Ecto neural progenitor cell (in vitro differentiated cells): Measurements from ENCODE around the gene MAB21L3.

Source experiments
- DNase-seq: peaks from one replicate; pipeline ENCODE4 v3.0.0-alpha.2; 2018; ENCODE audit warnings: low spot score

The MAB21L3 gene

DNA sequence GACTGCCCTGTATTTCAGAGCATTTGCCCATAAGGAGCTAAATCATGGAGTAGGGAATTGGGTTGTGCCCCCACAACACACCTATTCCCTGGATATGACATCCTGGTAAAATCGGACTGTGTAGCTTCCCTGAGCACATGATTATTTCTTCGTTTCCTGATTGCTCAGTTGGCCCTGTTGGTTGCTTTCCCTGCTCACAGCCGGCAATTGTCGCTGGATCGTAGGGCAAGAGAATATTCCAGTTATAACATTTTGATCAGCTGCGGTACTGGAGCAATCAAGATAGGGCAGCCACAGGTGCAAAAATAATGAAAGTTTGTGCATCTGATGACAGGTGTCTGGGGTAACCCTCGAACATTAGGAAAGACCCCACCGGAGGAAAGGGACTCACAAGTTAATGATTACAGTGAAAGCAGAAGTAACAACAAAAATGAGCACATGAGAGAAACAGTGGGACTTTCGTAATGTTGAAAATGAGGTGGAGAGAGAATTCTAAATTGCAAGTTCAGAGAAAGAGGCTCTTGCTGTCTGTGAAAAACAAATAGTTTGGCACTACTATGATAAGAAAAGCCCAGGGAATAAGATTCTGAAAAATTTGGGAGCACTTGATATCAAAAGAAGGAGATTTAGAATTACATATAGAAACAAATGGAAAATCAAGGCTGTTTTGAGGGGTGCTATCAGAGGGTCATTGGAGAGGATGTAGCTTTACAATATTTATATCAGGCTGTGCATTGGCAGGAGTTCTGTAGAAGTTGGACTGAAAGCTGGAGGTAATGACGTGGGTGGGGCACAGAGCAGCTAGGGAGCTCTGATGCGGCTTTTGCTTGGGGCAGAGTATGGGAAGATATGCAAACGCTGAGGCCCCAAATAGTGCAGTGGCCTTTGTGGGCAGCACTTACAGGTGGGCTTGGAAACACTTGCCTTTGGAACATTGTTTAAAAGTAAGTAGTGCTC, at the start of gene MAB21L3:
TSS of gene MAB21L3 (plus strand) at position 833 of the 957 bp plus-strand sequence. CDS start 1,217 bp downstream, outside the sequence.
- no peak for DNase-seq

DNA sequence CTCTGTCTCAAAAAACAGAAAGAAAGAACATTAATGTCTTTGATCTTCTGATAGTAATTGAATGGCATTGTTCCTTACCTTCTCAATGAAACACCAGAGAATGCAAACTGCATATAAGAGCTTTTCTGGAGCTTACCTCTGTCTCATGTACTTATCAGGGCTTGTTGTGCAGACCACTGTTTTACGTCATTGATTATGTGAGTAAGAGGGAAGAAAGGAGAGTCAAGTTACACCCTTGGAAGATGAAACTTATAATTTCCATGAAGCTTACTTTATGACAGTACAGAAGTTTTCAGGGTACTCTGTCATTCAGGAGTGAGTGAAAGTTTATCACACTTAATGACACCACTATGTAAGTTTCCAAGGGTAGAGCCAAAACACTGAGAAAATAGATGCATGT, 49.0 kb upstream of the MAB21L3 start:
- no peak for DNase-seq

DNA sequence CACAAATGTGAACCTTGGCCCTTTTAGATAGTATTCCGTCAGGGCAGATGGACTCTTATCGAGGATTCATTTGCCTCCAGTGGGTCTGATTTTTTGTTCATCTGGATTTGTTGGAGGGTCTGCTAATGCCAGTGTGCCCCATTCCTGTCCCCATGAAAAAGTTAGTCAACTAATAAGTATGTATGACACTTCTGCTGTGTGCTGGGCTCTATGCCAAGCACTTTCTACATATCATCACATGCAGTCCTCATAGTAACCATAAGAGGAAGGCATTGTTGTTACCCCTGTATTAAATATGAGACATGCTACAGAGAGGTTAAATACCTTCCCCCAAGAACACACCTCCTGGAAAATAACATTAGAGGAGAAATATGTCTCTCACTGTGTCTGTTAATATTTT, 46.6 kb upstream of the MAB21L3 start:
- no peak for DNase-seq

DNA sequence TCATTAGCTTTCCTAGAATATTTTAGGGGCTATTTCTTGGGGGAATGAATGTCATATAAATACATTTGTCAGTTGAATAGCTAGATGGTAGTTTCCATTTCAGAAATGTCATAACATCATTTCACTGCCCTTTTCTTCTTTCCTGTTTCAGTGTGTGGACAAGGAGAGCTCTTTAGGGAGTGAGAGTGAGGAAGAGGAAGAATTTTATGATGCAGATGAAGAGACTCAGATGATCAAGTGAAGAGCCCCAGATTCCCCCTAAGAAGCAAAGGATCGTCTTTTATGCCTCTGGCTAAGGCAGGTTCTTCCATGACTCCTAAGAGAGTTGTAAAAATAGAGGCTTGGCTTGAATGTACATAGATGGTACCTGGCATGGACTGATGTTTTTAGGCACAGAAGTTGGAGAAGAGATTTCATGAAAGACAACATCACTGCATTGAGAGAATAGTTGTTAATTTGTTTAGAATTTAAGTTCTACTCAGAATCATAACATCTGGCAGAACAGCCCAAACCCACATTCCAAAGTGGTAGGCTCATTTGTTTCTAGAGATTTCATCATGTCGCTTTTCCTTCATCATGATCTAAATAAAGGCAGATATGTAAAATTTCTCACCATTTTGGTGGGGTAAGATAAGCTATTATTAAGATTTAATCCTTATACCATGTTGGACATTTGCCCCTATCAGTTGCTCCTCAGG, 44.2 kb upstream of the MAB21L3 start:
- no peak for DNase-seq

DNA sequence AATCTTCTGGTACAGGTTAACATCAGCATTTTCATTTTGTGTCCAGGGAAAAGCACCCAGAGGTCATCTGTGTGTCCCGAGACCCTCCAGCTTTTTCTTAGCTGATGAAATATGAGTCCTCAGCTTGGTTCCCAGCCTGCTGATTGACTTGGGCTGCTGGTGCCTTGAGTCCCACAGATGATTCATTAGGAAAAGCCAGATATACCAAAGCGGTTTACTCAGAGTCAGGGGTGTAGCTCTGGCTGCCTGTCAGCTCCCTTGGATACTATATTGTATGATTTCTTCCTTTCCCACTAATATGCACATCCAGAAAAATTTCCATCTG, 43.7 kb upstream of the MAB21L3 start:
- DNase-seq, result no peak

DNA sequence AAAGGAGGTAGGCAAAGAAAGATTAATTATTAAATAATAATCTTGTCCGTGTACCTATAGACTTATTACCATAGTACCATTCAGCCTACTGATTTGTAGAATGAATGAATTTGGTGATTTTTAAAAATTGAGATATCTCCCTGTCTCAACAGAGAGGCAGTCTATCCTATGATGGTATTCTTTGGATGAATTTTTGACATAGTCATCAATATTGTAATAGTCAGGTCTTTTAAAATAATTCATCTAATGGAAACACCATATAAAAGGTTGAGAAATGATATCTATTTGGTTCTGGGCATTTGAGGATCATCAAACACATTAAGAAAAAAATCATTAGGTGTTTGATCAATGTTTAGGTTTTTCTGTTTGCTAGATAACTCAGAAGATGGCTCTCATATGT, 35.6 kb upstream of the MAB21L3 start:
- DNase-seq, result no peak

DNA sequence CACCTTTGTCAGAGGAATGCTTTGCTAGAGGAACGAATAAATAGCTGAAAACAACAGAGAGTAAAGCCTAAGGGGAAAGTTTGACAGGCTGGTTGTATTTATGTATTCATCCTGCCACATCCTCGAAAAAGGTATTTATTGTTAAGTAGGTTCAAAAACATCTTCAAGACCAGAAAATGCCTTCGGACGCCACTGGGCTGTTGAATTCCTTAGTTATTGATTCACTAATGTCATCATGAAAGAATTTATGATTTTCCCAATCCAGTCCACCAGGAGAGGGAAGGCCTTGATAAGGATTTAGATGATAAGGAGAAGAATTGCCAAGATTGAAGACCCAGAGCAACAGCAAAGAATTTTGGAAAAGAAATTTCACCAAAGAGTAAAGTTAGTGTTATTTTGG, 35.2 kb upstream of the MAB21L3 start:
- DNase-seq, result no peak

DNA sequence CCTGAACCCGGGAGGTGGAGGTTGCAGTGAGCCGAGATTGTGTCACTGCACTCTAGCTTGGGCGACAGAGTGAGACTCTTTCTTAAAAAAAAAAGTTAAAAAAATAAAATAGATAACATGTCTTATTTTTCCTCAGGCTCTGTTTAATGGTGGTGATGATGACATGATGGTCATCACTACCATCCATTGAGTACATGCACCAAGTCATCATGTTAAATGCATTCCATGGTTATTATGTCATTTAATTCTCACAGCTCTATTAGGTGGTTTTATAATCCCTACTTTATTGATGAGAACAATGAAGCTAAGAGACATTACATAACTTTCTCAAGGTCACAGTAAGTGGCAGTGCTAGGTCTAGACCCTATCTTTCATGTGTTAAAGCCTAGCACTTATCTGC, 34.4 kb upstream of the MAB21L3 start:
- DNase-seq, result no peak

DNA sequence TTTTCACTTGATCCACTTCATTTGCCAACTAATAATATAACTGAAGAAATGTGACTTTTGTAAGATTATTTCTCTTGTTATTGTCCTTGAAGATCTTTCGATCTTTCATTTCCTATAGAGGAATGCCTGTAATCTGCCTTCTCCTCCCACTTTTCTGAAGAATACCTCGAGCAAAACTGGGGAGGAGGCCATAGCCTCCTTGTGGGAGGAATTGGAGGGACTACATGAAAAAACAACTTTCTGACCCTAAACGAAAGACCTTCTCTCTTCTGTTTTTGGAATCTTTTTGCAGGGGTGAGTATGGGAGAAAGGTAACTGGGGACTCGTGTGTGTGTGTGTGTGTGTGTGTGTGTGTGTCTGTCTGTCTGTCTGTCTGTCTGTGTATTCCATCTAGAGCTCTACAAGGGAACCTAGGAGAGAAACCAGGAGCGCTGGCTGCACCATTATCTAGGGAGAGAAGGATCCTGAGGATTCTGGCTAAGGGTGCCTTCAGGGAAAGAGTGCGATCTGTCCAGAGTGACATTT, 32.4 kb upstream of the MAB21L3 start:
- DNase-seq, result no peak

DNA sequence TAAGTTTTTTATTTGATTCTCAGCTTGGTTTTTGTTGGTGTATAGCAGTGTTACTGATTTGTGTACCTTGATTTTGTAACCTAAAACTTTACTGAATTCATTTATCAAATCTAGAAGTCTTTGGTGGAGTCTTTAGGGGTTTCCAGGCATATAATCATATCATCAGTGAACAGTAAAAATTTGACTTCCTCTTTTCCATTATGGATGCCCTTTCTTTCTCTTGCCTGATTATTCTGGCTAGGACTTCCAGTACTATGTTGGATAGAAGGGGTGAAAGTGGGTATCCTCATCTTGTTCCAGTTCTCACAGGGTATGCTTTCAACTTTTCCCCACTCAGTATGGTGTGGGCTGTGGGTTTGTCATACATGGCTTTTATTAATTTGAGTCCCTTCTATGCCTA, 23.6 kb upstream of the MAB21L3 start:
- DNase-seq, result no peak

DNA sequence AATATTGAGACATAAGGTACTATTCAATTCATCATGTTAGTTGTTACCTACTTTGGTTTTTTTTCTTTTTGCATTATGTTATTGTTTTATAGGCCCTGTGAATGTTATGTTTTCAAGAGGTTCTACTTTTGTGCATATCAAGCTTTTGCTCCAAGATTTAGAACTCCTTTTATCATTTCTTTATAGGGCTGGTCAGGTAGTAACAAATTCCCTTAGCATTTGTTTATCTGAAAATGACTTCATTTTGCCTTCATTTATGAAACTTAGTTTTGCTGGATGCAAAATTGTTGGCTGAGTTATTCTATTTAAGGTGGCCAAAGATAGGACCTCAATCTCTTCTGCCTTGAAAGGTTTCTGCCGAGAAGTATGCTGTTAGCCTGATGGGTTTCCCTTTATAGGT, 21.3 kb upstream of the MAB21L3 start:
- DNase-seq, result no peak

DNA sequence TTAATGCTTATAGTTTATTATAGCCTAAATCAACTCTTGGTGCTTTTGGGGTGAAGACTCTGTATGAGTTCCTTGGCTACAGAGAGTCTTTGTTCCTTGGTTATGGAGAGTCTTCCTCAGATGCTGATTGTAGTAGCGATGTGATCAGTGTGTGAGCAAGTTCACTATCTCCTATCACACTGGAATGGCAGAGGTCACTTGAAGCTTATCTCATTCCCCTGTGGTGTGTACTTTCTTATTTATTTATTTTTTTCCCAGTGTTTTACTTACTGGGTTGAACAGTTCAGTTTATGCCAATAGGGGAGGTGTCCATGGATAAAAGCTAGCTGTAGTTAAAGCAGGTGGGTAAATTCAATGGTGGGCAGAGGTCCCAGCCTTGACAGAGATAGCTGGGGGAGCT, 20.1 kb upstream of the MAB21L3 start:
- DNase-seq, result no peak

DNA sequence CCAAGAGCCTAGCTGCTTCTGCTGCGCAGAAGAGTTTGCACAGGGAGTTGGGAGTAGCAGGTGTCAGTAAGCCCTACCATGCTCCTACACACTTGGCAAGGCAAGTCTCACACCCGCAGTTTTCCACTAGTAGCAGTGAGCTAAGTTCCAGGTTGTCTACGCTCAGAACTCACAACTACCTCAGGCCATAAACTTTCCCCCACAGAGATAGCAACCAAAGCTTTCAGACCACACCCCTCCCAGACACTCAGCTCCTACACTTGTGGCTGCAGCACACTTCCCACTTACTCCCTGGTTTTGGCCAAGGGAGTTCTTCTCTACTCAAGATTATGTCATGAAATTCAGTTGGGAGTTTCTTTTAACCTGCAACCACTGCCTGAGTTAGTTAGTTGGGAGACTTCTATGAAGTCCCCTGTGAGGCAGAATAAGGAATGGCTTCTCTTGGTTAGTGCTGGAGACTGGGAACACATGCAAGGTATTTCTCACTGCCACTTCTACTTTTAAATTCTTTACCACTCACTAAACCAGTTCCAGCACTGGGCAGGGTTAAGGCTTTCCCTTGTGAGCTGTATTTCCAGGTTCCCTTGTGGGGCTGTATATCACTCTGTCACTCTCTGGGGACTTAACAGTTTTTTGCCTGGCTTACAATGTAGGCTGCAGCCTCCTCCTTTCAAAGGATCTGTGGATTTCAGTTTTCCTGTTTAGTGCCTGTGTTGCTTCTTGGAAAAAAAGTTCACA, 18.3 kb upstream of the MAB21L3 start:
- DNase-seq, result no peak

DNA sequence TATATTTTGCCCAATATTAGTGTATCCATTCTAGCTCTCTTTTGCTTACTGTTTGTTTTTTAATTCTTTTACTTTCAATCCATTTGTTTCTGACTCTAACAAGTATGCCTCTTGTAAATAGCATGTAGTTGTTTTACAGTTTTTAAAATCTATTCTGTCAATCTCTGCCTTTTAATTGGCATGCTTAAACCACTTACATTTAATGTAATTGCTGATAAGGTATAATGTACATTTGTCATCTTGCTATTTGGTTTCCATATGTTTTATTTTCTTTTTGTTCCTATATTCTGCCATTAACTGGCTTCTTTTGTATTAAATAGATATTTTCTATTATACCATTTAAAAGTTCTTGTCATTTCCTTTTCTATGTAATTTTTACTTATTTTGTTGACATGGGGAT, 16.2 kb upstream of the MAB21L3 start:
- no peak for DNase-seq

DNA sequence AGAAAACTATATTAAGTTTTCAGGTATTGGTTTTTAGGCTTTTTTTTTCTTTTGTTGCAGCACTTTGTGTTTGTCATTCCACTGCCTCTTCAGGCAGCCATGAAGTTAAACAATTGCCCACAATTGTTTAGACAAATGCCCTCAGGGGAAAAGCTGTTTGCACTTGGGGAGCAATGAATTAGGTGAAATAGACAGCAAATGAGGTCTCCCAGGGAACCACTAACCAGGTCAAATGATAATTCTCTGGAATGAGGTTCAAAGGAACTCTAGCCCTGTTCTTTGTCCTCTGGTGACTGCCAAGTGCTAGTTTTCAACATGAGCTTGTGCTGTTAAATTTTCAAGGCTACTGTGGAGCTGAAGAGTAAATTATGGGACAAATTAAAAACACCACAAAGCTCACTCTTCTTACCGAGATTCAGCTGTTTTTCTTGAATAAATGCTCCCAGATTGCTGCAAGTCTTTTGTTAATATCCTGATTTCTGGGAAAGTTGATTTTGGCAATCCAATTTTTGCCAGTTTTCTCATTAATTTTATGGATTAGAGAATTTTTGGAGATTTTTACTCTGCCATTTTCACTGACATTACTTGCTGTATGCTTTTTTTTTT, 15.1 kb upstream of the MAB21L3 start:
- DNase-seq, result no peak

DNA sequence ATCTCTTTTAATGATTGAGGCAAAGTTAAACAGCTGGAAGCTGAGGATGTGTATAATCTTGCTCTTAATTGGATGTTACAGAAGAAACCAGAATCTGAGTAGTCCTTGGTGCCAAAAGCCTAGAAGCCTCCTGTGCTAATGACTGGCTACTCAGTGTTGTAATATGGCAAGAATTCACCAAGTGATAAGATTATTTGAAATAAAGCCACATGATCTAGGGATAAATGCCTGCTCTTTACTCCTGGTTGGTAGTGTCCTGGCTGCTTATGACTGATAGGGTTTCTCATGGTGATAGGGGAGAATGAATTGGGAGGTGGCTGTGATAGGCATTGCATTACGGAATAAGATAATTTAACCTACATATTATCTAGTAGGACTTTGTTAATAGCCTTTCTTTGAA, 13.6 kb upstream of the MAB21L3 start:
- no peak for DNase-seq

DNA sequence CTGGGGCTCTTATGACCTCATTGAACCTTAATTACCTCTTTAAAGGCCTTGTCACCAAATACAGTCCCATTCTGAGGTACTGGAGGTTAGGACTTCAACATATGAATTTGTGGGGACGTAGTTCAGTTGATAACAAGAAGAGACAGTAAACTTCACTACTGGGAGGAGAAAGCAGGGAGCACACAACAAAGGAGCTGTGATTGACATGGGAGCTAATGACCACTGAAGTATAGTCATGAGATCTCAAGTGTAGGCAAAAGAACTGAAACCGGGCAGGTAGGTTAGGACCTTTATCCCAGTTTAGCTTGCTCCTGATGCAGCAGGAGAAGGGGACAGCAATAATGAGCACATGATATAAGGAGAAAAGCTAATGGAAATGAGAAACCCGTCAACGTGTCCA, 11.8 kb upstream of the MAB21L3 start:
- no peak for DNase-seq

DNA sequence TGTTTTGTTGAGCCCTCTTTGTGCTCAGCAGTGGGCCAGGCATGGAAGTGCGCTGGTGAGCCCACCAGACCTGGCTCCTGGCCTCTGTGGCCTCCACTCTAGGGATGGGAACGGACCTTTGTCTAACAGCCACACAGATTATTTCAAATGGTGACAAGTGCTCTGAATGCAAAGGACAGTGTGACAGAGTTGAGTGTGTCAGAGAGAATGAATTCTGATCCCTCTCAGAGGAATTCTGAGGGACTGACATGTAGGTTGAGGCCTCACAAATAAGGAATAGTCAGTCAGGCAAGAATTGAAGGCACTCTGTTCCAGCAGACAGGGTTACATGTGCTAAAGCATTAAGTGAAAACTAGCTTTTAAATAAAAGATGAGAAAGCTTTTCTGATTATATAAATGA, 11.3 kb upstream of the MAB21L3 start:
- DNase-seq, result no peak

DNA sequence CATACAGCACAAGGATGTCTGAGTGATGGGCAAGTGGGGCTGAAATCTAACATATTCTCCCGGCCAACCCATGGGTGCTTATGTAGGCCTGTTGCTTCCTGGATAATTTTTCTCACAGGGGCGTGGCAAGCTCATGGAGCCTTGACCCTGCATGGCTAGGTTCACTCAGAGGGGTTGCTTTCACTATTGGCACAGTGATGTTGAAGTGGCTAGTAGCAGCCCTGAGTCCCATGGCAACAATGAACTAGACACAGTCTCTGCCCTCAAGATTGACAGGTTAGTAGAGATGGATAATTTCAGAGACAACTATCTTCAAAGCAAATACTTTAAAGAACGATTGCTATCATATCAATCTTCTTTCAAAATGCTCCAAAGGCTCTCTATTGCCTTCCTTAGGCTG, 6.5 kb upstream of the MAB21L3 start:
- DNase-seq, result no peak

DNA sequence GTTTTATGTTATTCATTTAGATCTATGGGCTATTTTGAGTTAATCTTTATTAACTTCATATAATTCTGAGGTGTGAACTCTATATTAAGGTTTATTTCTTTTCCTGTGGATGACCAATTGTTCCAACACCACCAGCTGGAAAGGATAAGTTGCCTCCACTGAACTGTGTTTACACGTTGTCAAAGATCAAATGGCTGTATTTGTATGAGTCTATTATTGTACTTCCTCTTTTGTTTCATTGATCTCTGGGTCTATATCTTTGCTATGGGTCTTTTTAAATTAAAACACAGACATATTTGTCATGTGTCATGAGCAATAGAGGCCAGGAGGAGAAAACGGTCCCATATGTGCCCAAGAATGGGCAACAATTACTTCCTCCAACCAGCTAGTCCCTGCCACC, 5.2 kb upstream of the MAB21L3 start:
- DNase-seq, result no peak

DNA sequence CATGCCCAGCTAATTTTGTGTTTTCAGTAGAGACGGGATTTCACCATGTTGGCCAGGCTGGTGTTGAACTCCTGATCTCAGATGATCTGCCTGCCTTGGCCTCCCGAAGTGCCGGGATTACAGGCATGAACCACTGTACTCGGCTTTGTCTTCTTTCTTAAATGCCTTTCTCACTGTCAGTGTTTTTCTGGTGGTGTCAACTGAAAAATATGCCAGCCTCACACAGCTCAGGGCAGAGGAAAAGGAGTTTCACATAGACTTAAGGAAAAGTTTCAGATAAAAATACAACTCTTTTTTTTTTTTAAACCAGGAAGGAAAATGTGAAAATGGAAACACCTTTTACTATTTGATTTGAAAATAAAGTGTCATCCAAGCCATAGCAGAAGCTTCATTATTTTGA, 4.6 kb upstream of the MAB21L3 start:
- DNase-seq, result no peak

DNA sequence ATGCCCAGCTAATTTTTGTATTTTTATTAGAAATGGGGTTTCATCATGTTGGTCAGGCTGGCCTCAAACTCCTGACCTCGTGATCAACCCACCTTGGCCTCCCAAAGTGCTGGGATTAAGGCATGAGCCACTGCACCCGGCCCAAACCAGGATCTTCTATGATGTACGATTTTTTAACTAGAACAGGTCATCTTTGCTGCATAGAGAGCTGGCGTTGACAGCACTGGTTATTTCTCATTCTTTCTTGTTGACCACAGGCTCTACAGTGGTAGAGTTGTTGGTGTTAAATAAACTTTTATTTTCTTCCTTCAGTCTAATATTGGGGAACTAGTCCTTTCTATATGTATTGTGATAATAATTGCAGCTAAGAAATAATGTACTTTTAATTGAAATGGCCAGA, 3.8 kb upstream of the MAB21L3 start:
- no peak for DNase-seq
